Femur (tissue), 1 donor: Measurements from ENCODE around the gene ACVR1.
A peak's percentile ranks its signal among the peaks of the same experiment; 100 is the strongest.

ENCODE experiments used
- DNase-seq: peaks from one replicate; pipeline ENCODE4 v3.0.0-alpha.2; 2017

The ACVR1 gene

DNA sequence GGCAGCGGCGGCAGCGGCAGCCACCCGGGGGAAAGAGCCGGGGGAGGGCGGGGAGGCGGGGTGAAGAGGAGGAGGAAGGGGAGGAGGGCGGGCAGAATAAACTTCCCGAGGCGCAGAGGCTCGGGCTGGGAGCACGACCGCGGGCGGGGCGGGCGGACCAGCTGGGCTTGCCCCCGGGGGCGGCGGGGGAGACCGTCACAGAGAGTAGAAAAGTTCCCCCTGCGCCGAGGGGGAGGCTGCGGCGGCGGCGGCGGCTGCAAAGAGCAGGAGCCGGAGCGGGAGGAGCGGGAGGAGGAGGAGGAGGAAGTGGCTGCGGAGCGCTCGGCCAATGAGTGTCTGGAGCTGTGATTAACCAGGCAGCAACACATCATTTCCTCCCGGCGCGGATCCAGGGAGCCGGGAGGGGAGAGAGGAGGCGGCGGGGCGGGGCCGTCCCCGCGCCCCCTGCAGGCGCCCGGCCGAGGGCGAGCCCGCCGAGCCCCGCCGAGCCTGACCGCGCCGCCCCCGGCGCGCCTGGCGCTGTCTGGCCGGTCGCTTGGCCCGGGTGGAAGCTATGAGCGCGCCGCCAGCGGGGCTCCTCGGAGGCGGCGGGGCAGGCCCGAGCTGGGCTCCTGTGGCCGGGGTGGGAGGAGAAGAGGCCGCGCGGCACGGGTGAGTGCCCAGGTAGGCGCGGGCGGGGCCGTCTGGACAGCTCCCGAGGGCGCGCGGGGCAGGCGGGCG is at the start of gene ACVR1:
TSS of gene ACVR1 (minus strand) at position 265 of the 720 bp plus-strand sequence. CDS start 76,837 bp downstream, outside the sequence.
- peak; percentile 98 for DNase-seq

DNA sequence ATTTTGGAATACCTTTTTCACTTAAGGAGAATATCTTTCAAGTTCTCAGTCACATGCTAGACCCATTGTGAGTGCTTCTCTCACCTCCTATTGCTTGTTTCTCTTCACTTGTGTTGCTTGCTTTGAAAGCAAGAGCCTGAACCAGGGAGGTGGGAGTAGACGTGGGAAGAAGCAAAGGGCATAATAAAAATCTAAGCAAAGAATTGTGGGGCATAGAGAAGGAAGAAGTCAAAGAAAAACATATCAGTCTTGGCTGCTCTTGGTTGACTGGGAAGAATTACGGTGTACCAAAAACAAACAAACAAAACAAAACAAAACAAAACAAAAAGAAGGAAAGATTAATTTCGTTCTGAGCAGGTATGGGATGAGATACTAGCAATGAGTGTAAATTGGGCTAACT is 48.9 kb upstream of the ACVR1 start:
- no peak for DNase-seq

DNA sequence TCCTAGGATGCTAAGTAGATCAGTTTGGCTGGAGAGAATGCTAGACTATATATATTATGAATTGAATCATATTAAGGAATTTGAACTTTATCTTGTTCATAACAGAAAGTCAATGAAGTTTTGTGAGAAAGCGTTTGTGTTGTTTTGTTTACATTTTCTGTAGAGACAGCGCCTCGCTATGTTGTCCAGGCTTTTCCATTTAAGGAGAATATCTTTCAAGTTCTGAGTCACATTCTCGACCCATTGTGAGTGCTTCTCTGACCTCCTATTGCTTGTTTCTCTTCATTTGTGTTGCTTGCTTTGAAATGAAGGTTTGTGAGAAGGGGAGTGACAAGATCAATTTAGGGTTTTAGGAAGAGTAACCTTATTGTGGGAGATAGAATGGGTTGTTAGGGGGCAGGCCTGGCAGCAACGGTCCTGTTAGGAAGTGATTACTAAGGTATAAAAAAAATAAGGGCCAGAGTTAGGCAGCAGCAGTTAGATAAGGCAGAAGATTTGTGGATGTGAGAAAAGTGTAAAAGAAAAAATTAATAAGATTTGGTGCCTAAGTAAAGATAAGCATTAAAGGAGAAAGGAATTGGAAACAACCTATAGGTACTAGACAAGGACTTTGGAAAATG is 47.6 kb upstream of the ACVR1 start:
- no peak for DNase-seq

DNA sequence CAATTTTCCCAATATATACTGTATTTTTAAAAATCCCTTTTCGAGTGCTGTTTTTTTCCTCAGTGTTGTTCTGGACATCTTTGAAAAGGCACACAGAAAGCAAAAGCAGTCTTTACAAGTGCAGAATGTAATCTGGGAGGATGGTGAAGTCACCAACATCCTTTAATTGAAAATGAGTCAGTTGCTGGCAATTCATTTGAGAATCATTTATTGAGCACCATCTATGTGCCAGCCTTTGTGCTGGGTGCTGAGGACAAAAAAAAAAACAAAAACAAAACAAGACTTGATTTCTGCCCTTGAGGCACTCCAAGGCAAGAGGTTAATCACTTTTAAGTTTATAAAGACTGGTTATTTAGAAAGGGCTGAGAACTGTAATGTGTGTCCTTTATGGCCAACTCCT is 46.7 kb upstream of the ACVR1 start:
- DNase-seq: no peak

DNA sequence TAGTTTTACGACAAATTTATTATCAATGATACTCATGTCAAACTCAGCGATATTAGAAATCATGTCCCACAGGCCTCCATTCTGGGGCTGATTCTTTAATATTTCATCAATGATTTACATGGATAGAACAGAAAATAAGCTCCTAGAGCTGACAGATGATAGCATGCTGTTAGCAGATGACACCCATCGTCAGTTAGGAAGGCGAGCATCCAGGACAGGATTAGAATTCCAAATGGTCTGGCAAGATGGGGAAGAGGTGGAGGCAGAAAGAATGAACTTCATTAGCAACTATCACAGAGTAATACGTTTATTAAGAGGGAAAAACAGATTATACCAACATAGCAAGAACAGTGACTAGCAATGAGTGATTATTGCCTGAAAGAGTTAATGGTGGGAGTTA is 46.2 kb upstream of the ACVR1 start:
- DNase-seq: no peak

DNA sequence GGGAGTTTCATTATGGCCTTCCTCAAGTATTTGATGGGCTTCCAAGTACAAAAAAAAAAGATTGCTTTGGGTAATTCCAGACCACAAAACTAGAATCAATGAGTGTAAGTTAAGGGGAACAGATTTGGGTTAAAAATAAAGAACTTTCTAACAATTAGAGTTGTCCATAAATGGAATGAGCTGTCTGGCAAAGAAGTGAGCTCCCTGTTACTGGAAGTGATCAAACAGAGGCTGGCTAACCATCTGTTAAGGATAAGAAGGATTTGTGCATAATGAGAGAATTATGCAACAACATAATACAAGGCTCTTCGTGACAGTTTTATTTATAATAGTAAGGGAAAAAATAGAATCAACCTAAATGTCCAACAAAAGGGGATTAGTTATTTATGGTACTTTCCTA is 44.6 kb upstream of the ACVR1 start:
- no peak for DNase-seq

DNA sequence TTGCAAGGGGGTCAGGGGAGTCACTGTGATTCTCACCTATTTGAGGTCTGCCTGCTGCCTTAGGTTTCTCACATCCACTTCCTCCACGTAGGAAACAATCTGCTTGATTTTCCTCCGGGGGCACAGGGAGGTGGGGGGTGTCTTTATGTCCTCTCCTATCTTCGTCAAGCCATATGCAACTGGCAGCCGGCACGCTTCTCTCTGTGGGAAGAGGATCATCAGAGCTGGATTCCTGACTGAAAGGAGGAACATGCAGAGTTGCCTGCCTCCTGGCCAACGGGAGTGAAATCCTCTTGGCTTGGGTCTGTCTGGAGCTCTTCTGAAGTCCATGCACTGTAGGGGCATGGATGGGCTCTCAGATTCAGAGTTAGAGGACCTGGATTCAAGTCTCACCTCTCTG is 43.1 kb upstream of the ACVR1 start:
- DNase-seq: no peak

DNA sequence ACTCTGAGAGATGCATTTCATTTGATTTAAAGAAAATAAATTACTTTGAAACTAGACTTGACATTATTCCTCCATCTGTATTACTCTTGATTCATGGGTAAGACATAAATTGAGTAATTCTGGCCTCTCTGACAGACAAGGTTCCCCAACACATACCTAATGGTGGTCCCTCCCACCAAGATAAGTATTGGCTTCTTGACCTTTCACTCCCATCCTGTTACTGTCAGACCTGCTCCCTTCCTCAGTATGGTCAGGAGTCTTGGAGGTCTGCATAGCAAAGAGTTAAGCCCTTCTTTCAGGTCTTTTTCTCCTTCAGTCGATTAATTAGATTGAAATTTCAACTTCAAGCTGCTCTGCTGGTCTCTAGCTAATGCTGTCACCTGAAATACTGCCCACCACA is 42.2 kb upstream of the ACVR1 start:
- DNase-seq: no peak

DNA sequence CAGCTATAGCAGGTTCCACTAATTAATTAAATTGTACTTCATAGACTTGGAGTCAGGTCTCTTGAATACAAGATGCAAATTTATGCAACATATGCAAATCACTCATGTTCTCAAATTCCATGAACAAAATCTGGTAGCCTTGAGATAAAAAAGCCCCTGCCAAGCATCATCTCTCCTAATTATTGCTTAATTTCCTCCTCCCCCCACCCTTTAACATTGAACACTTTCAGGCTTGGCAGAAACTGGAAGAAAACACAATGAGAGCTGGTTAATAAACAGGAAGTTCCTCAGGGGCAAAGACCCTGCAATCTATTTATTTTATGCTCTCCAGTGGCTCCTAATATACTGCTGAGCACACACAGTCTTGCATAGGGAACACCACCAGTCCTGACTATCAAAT is 35.6 kb upstream of the ACVR1 start:
- DNase-seq: no peak

DNA sequence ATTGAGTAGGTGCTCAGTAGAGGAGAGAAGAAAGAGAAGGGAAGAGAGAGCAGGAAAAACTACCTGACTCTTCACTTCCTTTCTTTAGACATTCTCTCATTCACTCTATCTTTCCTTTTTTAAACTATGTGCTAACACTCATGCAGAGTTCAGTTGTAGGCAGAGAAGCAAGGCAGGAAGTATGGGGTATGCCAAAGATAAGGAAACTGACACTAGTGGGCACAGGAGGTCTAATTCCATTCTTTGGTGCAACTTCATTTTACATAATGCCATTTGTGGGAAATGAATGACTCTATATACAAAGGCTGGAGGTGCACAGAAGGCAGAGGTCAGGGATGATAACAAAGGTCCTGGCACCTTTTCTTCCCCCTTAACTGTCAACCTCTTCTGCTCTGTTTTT is 35.1 kb upstream of the ACVR1 start:
- DNase-seq: no peak

DNA sequence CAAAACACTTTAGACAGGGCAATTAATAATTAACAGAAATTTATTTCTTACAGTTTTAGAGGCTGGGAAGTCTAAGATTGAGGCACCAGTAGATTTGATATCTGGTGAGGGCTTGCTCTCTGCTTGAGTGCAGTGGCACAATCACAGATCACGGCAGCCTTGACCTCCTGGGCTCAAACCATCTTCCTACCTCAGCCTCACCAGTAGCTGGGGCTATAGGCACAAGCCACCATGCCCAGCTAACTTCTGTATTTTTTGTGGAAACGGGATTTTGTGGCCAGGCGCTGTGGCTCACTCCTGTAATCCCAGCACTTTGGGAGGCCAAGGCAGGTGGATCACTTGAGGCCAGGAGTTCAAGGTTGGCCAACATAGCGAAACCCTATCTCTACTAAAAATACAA is 29.0 kb upstream of the ACVR1 start:
- DNase-seq: no peak

DNA sequence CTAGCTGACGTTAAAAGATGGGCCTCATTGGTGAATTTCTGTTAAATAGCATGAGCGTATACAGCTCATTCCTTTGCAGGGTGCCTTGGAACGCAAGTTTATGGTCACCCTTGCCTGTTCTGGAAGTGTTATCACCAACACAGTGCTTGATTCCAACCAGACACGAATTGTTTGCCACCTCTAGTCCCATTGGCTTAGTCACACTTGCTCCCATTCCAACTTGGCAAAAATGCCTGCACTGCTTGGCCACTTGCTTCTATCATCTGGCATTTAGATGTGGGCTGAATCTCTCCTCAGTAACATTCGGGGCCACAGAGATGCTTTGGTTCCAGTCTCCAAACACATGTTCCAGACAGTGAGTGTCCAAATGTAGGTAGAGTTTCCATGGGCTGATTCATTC is 27.5 kb upstream of the ACVR1 start:
- DNase-seq: no peak

DNA sequence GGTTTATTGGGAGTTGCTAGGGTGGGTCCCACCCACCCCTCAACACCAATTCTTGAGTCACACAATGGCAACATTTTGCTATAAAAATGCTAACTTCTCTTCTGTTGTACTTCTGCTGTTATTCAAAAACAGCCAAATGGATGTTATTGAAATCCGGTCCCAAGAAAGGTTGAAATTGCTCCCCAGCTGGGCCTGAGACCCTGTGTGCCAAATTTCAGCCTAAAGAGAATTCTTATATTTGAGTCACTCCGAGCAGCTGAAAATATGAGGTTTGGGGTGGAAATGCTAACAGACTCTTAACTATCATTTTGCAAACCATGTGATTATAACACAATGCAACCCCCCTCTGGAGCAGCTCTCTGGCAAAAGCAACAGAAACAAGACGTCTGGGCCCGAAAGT is 27.0 kb upstream of the ACVR1 start:
- DNase-seq: peak; percentile 28

DNA sequence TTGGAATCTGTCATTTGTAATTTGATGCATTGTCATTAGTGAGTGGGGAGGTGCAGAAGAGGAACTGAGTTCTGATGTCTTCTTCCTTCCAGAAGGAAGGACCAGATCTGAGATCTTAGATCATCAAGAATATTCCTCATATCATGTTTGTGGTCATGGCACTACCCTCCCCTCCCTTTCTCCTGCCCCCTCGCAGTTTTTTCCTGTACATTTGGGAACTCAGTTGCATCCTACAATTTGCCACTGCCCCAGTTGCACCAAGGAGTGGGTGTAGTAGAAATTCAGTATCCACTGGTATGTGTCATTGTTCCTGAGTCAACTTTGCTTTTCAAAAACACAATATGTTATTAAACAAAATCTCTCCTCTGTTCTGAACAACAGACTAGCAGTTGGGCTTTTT is 26.6 kb upstream of the ACVR1 start:
- DNase-seq: no peak

DNA sequence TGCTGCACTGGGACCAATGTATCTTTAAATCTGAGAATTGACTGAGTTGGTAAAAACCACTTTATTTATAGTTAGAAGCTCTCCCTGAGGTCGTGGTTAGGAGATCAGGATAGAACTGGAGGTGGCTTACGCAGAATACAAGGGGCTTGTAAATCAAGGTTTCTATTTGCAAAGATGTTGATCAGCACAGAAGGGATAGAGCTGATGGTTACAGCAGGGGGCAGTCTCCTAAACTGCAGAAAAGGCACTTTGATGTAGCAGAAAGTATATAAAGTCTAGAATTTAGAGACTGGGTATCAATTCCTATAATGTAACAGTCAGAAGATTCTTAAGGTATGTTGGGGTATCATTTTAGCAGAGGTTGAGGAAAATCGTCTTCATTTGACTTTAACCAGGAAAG is 25.2 kb upstream of the ACVR1 start:
- no peak for DNase-seq

DNA sequence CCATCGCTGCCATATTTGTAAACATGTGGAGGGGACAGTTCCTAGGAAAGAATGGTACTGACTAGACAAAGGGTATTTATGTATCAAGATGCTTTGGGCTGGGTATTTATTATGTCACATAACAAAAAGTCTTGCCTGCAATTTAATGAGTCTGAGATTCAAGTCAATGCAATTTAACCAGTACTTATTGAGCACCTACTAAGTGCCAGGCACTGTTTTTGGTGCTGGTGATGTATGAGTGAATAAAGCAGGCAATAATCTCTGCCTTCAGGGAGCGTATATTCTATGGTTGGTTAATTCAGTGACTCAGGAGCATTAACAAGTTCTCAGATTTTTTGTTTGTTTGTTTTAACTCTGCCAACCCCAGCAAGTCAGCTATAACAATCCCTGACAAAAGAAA is 24.6 kb upstream of the ACVR1 start:
- no peak for DNase-seq

DNA sequence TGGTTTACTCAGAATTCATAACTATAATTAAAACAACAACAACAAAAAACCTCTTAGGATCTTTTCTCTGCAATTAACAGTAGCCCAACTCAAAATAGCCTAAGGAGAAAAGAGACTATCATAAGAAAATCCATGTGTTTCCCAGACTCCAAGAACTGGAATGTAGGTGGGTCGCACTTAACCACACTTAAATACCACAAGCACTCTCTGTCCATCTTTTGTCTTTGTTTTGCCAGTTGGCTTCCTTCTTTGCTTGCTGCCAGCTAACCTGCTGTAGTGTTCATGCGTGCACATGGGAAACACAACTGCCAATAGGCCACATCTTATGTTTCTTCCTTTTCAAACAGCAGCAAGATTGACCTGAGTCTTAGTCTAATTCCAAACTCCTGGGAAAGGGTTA is 24.1 kb upstream of the ACVR1 start:
- no peak for DNase-seq

DNA sequence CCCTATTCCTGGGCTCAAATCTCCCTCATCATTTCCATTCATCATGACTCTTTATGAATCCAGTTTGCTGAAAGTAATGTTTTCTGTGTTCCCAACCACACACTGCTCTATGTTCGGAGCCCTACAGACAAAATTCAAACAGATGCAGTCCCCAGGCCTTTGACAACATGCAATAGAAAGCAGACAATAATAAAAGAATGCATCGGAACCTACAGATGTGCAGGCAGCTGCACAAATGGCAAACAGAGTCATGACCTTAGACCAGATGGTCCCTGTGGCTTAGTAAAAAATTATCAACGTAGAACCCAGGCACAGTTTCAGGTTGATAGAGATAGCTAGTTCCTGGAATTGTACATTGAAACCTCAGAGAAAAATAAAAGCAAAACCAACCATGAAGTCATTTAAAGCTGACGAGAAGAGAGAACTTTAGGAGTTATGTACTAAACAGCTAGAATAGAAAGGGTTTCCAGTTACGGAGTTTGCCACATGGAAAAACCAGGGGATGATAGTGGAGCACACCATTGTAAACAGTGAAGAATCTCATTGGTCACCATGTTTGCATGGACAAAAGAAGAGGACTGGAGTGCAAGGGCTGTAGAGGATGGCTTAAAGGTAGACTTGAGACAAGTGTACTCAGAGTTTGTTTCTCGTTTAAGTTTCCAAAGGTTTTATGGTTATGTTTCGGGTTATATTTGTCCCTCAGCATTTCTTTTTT is 23.2 kb upstream of the ACVR1 start:
- no peak for DNase-seq

DNA sequence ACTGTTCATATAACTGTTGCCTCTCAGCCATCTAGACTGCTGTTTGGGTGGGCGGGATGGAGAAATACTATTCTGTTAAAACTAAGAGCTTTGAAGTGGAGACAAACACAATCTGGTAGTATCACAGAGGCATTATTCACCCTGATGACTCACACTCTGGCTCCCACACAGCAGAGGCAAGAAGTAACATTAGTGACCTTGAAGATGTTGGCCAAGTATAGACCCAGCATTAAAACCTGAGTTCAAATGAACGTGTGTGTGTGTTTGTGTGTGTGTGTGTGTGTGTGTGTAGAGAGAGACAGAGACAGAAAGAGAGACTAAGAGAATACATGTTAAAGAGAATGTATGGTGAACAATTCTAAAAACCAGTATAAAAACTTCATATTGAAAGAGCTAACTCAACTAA is 22.5 kb upstream of the ACVR1 start:
- no peak for DNase-seq

DNA sequence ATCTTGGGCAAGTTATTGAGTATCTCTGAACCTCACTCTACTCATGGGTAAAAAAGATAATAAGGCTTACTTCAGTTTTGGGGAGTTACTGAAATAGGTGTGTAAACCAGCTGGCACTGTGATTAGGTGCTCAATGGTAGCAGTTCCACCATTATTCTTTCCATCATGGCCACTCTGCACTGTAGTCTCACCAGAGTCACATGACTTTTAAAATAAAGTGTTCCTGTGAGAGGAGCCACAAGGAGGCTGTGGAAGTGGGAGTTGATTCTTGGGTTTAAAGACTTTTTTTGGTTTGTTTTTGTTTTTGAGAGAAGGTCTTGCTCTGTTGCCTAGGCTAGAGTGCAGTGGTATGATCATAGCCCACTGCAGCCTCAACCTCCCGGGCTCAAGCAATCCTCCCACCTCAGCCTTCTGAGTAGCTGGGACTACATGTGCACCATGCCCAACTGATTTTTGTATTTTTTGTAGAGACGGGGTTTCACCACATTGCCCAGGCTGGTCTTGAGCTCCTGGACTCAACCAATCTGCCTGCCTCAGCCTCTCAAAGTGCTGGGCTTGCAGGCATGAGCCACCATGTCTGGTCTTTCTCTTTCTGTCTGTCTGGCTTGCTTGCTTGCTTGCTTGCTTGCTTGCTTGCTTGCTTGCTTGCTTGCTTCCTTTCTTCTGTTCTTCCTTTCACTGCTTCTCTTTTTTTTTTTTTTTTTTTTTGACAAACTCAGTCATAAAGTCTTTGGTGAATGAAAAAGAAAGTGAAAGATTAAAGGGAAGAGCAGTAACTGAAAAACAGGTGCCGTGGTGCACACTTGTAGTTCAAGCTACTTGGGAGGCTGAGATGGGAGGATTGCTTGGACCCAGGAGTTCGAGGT is 21.2 kb upstream of the ACVR1 start:
- DNase-seq: no peak

DNA sequence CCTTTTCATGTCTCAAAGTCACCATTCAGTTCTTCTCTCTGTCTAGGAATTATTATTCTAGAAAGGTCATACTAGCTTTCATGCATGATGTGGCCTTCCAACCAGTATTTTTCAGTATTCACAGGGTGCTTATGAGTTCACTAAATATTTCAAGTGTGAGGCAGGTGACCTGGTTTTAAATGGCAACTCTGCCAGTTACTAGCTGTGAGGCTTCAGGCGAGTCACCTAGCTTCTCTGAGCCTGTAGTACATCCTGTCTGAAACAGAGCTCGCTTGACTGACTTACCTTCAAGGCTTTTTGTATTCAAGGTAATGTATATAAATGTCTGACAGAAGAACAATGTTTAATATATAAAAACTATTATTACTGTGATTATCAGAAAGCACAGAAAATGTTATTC is 19.4 kb upstream of the ACVR1 start:
- DNase-seq: no peak

DNA sequence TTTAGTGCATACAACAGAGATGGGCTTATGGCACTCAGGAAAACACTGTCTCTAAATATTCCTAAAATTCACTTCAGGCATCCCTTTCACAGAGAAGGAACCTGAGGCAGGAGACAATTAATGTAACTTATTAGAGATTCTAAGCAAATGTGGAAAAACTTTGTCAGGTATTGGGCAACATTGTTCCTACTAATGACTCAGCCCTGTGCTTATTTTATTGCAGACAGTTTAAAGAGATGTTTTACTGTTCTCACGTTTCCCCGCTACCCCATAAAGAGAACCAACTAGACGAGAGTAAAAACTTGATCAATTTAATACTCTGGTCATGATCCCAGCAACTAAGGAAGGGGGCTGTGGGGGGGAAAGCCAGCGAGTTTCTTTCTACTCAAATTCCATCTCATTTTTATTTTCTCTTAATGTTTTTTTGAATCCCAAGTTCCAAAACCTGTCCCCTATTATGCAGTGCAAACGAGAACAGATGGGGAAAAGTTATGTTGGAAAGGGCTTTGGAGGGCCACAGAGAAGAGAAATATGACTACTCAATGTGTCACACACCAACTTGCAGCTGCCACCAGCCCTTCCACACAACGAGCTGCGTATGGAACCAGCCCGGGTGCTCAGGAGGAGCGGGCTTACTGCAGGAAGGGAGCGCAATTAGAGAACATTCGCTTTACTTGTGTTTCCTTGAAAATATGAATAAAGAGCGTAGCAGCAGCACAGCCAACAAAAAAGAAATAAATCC is 18.7 kb upstream of the ACVR1 start:
- DNase-seq: peak; percentile 32

DNA sequence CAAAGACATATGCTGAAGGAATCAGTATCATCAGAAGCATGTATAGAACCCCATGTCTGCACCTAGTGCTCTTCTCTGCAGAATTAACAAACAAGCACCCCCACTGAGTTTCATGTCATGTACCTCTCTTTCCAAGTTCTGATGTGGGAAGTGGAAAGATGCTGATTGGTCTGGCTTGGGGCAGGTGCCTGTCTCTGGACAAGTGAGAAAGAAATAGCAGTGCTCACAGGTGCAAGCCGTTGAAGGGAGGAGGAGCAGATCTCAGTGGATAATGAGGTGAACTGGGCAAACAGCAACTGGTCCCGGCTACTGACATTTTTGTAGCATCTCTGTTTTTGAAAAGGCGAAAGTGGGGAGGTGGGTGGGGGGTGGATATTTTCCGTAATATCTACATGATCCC is 17.5 kb upstream of the ACVR1 start:
- DNase-seq: no peak
